GM12878 (cell line): Measurements from ENCODE around the gene CDHR5. TPM values are rescaled to one million over a fixed set of nuclear protein-coding genes. Genes with fewer than 3 reads are reported as not detected.

Experiments
- ATAC-seq: fragments of 200-7000 bp; cut with Tn5 transposase; 3 replicates; pipeline ENCODE4 v1.9.1; 2020; ENCODE audit warnings: mild to moderate bottlenecking, moderate library complexity
- BruUV-seq: library from RNA; stranded (reverse); fragments of 400-500 nt; replicated peaks from 2 replicates; lab custom pipeline; 2021; lab: Mats Ljungman, UMichigan
- CTCF ChIA-PET: fragments of 300-600 bp; sonication (Branson Sonifier 250); formaldehyde crosslinking; extraction: SDS; loops from one replicate; lab custom pipeline; 2021; ENCODE audit warnings: inconsistent platforms; lab: Yijun Ruan, JAX
- POLR2A ChIA-PET: fragments of 350-600 bp; formaldehyde crosslinking; extraction: SDS; loops from one replicate; lab custom pipeline; 2021; ENCODE audit warnings: inconsistent platforms; lab: Charles Lee
- RAD21 ChIA-PET: fragments of 300-600 bp; sonication (Branson Sonifier 250); formaldehyde crosslinking; loops from one replicate; lab custom pipeline; 2023; ENCODE audit warnings: antibody characterized with exemption; ENCODE audit not compliant: unreplicated experiment; lab: Charles Lee
- SMC1A ChIA-PET: fragments of 300-600 bp; sonication (Branson Sonifier 250); formaldehyde crosslinking; loops from one replicate; lab custom pipeline; 2023; ENCODE audit not compliant: unreplicated experiment, uncharacterized antibody; lab: Charles Lee
- DNase-seq: peaks from one replicate; pipeline ENCODE4 v3.0.0-alpha.2; 2011; ENCODE audit warnings: low read depth, low spot score
- FAIRE-seq: peaks from 3 replicates; lab custom pipeline; 2011; peaks lifted over from hg19 to GRCh38; lab: Jason Lieb, UNC
- H2AFZ ChIP-seq: 2 replicates; pipeline ENCODE4 v1.6.0; 2011; ENCODE audit warnings: low read depth, low read length, control low read depth; ENCODE audit not compliant: control insufficient read depth
- H3K27ac ChIP-seq: 2 replicates; pipeline ENCODE4 v1.5.1; 2011; ENCODE audit warnings: control low read depth; ENCODE audit not compliant: control insufficient read depth, insufficient read depth
- H3K27me3 ChIP-seq, 2 experiments: replicated peaks in 1 of 2; 2 replicates each; pipeline versions ENCODE4 v1.6.0 to v1.6.1; 2011; ENCODE audit warnings: low read length in 1 of 2; ENCODE audit not compliant: control insufficient read depth in 2 of 2, insufficient read depth in 2 of 2
- H3K36me3 ChIP-seq, 2 experiments: 2 replicates each; pipeline ENCODE4 v1.5.1; 2011; ENCODE audit warnings: low read length in 1 of 2; ENCODE audit not compliant: control insufficient read depth in 2 of 2, insufficient read depth in 2 of 2
- H3K4me1 ChIP-seq: 2 replicates; pipeline ENCODE4 v1.6.1; 2011; ENCODE audit warnings: mild to moderate bottlenecking, low read length, moderate library complexity, mixed read lengths; ENCODE audit not compliant: control insufficient read depth, insufficient read depth
- H3K4me2 ChIP-seq: 2 replicates; pipeline ENCODE4 v1.6.0; 2011; ENCODE audit warnings: control low read depth; ENCODE audit not compliant: control insufficient read depth, insufficient read depth
- H3K4me3 ChIP-seq: fragments of 200-600 bp; sonication (generic); 2 replicates; pipeline ENCODE4 v1.5.1; 2016
- H3K79me2 ChIP-seq: 2 replicates; pipeline ENCODE4 v1.6.0; 2011; ENCODE audit warnings: low read length; ENCODE audit not compliant: control insufficient read depth, insufficient read depth
- H3K9ac ChIP-seq: 2 replicates; pipeline ENCODE4 v1.8.0; 2011; ENCODE audit warnings: low read length, control low read depth, mixed read lengths; ENCODE audit not compliant: control insufficient read depth, insufficient read depth
- H3K9me3 ChIP-seq: replicated peaks from 3 replicates; pipeline ENCODE4 v1.5.1; 2011; ENCODE audit warnings: mild to moderate bottlenecking, low read length; ENCODE audit not compliant: control insufficient read depth, insufficient read depth
- H4K20me1 ChIP-seq: 2 replicates; pipeline ENCODE4 v1.6.0; 2011; ENCODE audit not compliant: control insufficient read depth, insufficient read depth
- ASH2L ChIP-seq: fragments of 300-600, 200-600 bp; sonication (generic); IDR thresholded peaks from 2 replicates; pipeline ENCODE4 v1.6.1; 2017; ENCODE audit warnings: low read depth, mild to moderate bottlenecking, borderline replicate concordance
- CHD2 ChIP-seq: IDR thresholded peaks from 2 replicates; pipeline ENCODE4 v1.6.1; 2011; ENCODE audit warnings: low read depth, low read length, improper control_type of control experiment, borderline replicate concordance
- HCFC1 ChIP-seq: fragments of 150-350 bp; IDR thresholded peaks from 2 replicates; pipeline ENCODE4 v1.6.1; 2014; ENCODE audit warnings: low read length
- MEF2A ChIP-seq: IDR thresholded peaks from 2 replicates; pipeline ENCODE4 v1.6.1; 2011; ENCODE audit warnings: low read depth, mild to moderate bottlenecking, low read length, moderate library complexity; ENCODE audit not compliant: insufficient read depth
- RB1 ChIP-seq: fragments of 450-650 bp; formaldehyde crosslinking; IDR thresholded peaks from 2 replicates; pipeline ENCODE4 v1.6.1; 2017; ENCODE audit warnings: mild to moderate bottlenecking, borderline replicate concordance
- SPI1 ChIP-seq: IDR thresholded peaks from 2 replicates; pipeline ENCODE4 v1.6.1; 2011; ENCODE audit warnings: low read depth, mild to moderate bottlenecking, low read length, moderate library complexity, borderline replicate concordance; ENCODE audit not compliant: insufficient read depth
- ZNF384 ChIP-seq: IDR thresholded peaks from 2 replicates; pipeline ENCODE4 v1.6.1; 2012; ENCODE audit warnings: low read depth, mild to moderate bottlenecking, low read length, improper control_type of control experiment, borderline replicate concordance
- ZNF622 ChIP-seq: fragments of 450-650 bp; IDR thresholded peaks from 2 replicates; pipeline ENCODE4 v1.6.1; 2017; ENCODE audit warnings: mild to moderate bottlenecking, inconsistent platforms
- WGBS: methylation state at CpG from one replicate; pipeline ENCODE4 v1.1.6; 2016; ENCODE audit warnings: low lambda C conversion rate; ENCODE audit not compliant: insufficient replicate concordance, insufficient coverage; ENCODE audit errors: missing lambda C conversion rate; 5-methylcytosine and 5-hydroxymethylcytosine counted together
- in situ Hi-C: fragments of 300-500 bp; cut with MboI; formaldehyde crosslinking; loops from 9 replicates; pipeline ENCODE4 v1.14.3; 2018; ENCODE audit warnings: mixed read lengths
- intact Hi-C: fragments of 100-400 bp; cut with micrococcal nuclease; formaldehyde crosslinking; loops from one replicate; pipeline ENCODE4 v1.14.2; 2022; ENCODE audit not compliant: unreplicated experiment
- polyA plus RNA-seq, 11 experiments: library from polyadenylated mRNA; depleted of rRNA in 4 of 11; unstranded in 6 of 11; stranded (reverse) in 5 of 11; fragments of >200 nt; fragmentation: Nextera tagmentation in 4 of 11; fragmentation: Illumina TruSeq in 1 of 11; extraction: Ambion mirVana in 4 of 11; extraction: Trizol in 1 of 11; gene quantifications; 1 replicate in 1 of 11; 2 replicates in 10 of 11; pipeline versions ENCODE4 v1.2.1 to v1.2.3, GENCODE V29; 2011 to 2016; ENCODE audit warnings: inconsistent platforms in 2 of 11, missing spikeins in 2 of 11, low read depth in 1 of 11
- total RNA-seq, 4 experiments: library from RNA; depleted of rRNA in 3 of 4; stranded (reverse); fragments of >200 nt in 3 of 4; fragmentation: Illumina TruSeq in 1 of 4; extraction: Trizol in 1 of 4; gene quantifications; 2 replicates each; pipeline versions ENCODE4 v1.2.1 to v1.2.3, GENCODE V29; 2013 to 2021
- TF ChIP-seq, protein P1 (sequence below): fragments of 450-650 bp; IDR thresholded peaks from 2 replicates; pipeline ENCODE4 v1.6.1; 2017; ENCODE audit warnings: low read depth, mild to moderate bottlenecking, moderate library complexity

Gene CDHR5
- total and polyA plus RNA-seq, 10 of the 15 experiments (the other 5 are each of a cell fraction or from before 2014, with no cell fraction given) = 0.06 TPM; not detected in 9

- WGBS = 97% methylated on average over 21 of the region's 21 CpGs
- in situ Hi-C loops (no loop called here), intact Hi-C loops (no loop called here)
- Histone ChIP-seq H3K4me1 (no peaks in the 10 kb centered on the region), H3K27me3 (no peaks in the 10 kb centered on the region), H3K9ac (no peak overlapping the region), H3K79me2 (no peaks in the 10 kb centered on the region), H3K4me2 (no peak overlapping the region), H3K4me3 (no peak overlapping the region), H3K9me3 (no peaks in the 10 kb centered on the region), H3K36me3 (peaks cover 29 to 50% of the 10 kb centered on the region in 2 experiments), H2AFZ (no peak overlapping the region), H4K20me1 (no peaks in the 10 kb centered on the region), H3K27ac (no peak overlapping the region)
- no peak for TF ChIP-seq ZNF622
- TF ChIP-seq CHD2 = no peak
- TF ChIP-seq, protein P1, sequence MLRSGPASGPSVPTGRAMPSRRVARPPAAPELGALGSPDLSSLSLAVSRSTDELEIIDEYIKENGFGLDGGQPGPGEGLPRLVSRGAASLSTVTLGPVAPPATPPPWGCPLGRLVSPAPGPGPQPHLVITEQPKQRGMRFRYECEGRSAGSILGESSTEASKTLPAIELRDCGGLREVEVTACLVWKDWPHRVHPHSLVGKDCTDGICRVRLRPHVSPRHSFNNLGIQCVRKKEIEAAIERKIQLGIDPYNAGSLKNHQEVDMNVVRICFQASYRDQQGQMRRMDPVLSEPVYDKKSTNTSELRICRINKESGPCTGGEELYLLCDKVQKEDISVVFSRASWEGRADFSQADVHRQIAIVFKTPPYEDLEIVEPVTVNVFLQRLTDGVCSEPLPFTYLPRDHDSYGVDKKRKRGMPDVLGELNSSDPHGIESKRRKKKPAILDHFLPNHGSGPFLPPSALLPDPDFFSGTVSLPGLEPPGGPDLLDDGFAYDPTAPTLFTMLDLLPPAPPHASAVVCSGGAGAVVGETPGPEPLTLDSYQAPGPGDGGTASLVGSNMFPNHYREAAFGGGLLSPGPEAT = no peak
- no peak for TF ChIP-seq ZNF384
- TF ChIP-seq SPI1 = no peak
- TF ChIP-seq MEF2A = no peak
- no peak for TF ChIP-seq ASH2L
- no peak for TF ChIP-seq HCFC1
- TF ChIP-seq RB1 = no peak
- FAIRE-seq (no peak), ATAC-seq (no peak), DNase-seq (no peak)
- POLR2A ChIA-PET = no interaction called here
- BruUV-seq = no TSS peak
- SMC1A ChIA-PET = no interaction called here
- CTCF ChIA-PET = no interaction called here
- RAD21 ChIA-PET = no interaction called here
Measured at GRCh38 chr11:593347-593746, 31.4 kb downstream of the CDHR5 start.
